Liver (tissue), 9 donors: ENCODE results near the gene NYAP2. TPM values are rescaled to one million over a fixed set of nuclear protein-coding genes. Genes with fewer than 3 reads are reported as not detected.

Experiments
- DNase-seq: peaks from one replicate; pipeline ENCODE4 v3.0.0-alpha.2; 2017; ENCODE audit warnings: low spot score
- H3K27ac ChIP-seq, 2 donors: one replicate each; pipeline ENCODE4 v1.7.0; 2013; ENCODE audit warnings: inconsistent platforms in 2 of 2, low read length in 2 of 2, control low read depth in 1 of 2, low read depth in 1 of 2, mild to moderate bottlenecking in 1 of 2
- H3K27me3 ChIP-seq, 4 donors: one replicate each; pipeline versions ENCODE4 v1.6.1 to v1.7.0; 2013; ENCODE audit warnings: low read length in 3 of 4, inconsistent platforms in 1 of 4, mild to moderate bottlenecking in 1 of 4, moderate library complexity in 1 of 4; ENCODE audit not compliant: control insufficient read depth in 4 of 4, insufficient read depth in 4 of 4
- H3K36me3 ChIP-seq, 4 donors: one replicate each; pipeline versions ENCODE4 v1.6.1 to v1.7.0; 2013; ENCODE audit warnings: low read length in 3 of 4, mild to moderate bottlenecking in 3 of 4, low read depth in 1 of 4, moderate library complexity in 1 of 4; ENCODE audit not compliant: control insufficient read depth in 4 of 4, insufficient read depth in 3 of 4
- H3K4me1 ChIP-seq, 4 donors: one replicate each; pipeline versions ENCODE4 v1.6.1 to v1.7.0; 2013; ENCODE audit warnings: low read length in 3 of 4, mild to moderate bottlenecking in 3 of 4, moderate library complexity in 1 of 4; ENCODE audit not compliant: control insufficient read depth in 4 of 4, insufficient read depth in 4 of 4
- H3K4me3 ChIP-seq, 3 donors: one replicate each; pipeline versions ENCODE4 v1.6.1 to v1.7.0; 2013; ENCODE audit warnings: low read length in 3 of 3, control low read depth in 1 of 3, low read depth in 1 of 3, mild to moderate bottlenecking in 1 of 3
- H3K9ac ChIP-seq, 2 donors: one replicate each; pipeline ENCODE4 v1.7.0; 2013; ENCODE audit warnings: low read length in 2 of 2, mild to moderate bottlenecking in 2 of 2, moderate library complexity in 2 of 2, control low read depth in 1 of 2, low read depth in 1 of 2
- H3K9me3 ChIP-seq, 4 donors: one replicate each; pipeline versions ENCODE4 v1.6.1 to v1.7.0; 2013; ENCODE audit warnings: low read length in 3 of 4; ENCODE audit not compliant: control insufficient read depth in 4 of 4
- CTCF ChIP-seq: fragments of 150-350 bp; IDR thresholded peaks from 2 replicates; pipeline ENCODE4 v1.5.1; 2017; ENCODE audit warnings: improper control_type of control experiment, low read depth, low read length; ENCODE audit not compliant: missing input control
- EGR1 ChIP-seq, 2 donors: IDR thresholded peaks; 2 replicates each; pipeline ENCODE4 v1.6.1; 2016 to 2018; ENCODE audit warnings: antibody characterized with exemption in 2 of 2, low read depth in 2 of 2
- FOXA1 ChIP-seq: IDR thresholded peaks from 2 replicates; pipeline ENCODE4 v1.6.1; 2016; ENCODE audit warnings: antibody characterized with exemption
- FOXA2 ChIP-seq: IDR thresholded peaks from 2 replicates; pipeline ENCODE4 v1.6.1; 2016; ENCODE audit warnings: antibody characterized with exemption
- GABPA ChIP-seq, 2 donors: IDR thresholded peaks in 1 of 2; conservative IDR thresholded peaks in 1 of 2; 2 replicates each; pipeline ENCODE4 v1.6.1; 2016; ENCODE audit warnings: antibody characterized with exemption in 2 of 2, mild to moderate bottlenecking in 1 of 2, moderate library complexity in 1 of 2
- HNF4A ChIP-seq, 2 donors: conservative IDR thresholded peaks; 2 replicates each; pipeline ENCODE4 v1.6.1; 2016; ENCODE audit warnings: antibody characterized with exemption in 2 of 2, mild to moderate bottlenecking in 2 of 2
- HNF4G ChIP-seq: IDR thresholded peaks from 2 replicates; pipeline ENCODE4 v1.6.1; 2016; ENCODE audit warnings: antibody characterized with exemption
- JUND ChIP-seq, 2 donors: IDR thresholded peaks; 2 replicates each; pipeline ENCODE4 v1.6.1; 2016; ENCODE audit warnings: antibody characterized with exemption in 2 of 2
- MAX ChIP-seq: IDR thresholded peaks from 2 replicates; pipeline ENCODE4 v1.6.1; 2016; ENCODE audit warnings: antibody characterized with exemption
- NR2F2 ChIP-seq: IDR thresholded peaks from 2 replicates; pipeline ENCODE4 v1.6.1; 2016; ENCODE audit warnings: antibody characterized with exemption
- RAD21 ChIP-seq, 2 donors: IDR thresholded peaks; 2 replicates each; pipeline ENCODE4 v1.6.1; 2016; ENCODE audit warnings: antibody characterized with exemption in 2 of 2, mild to moderate bottlenecking in 2 of 2
- RXRA ChIP-seq, 2 donors: IDR thresholded peaks; 2 replicates each; pipeline ENCODE4 v1.6.1; 2017 to 2018; ENCODE audit warnings: antibody characterized with exemption in 2 of 2, mild to moderate bottlenecking in 1 of 2
- SP1 ChIP-seq: IDR thresholded peaks from 2 replicates; pipeline ENCODE4 v1.6.1; 2018; ENCODE audit warnings: antibody characterized with exemption, mild to moderate bottlenecking
- TAF1 ChIP-seq: conservative IDR thresholded peaks from 2 replicates; pipeline ENCODE4 v1.6.1; 2016; ENCODE audit warnings: antibody characterized with exemption, mild to moderate bottlenecking
- YY1 ChIP-seq: IDR thresholded peaks from 2 replicates; pipeline ENCODE4 v1.6.1; 2016; ENCODE audit warnings: antibody characterized with exemption, mild to moderate bottlenecking
- polyA plus RNA-seq, 2 donors: library from polyadenylated mRNA; stranded (reverse) in 1 of 2; unstranded in 1 of 2; fragments of 200-250 nt in 1 of 2; fragments of >200 nt in 1 of 2; fragmentation: Nextera tagmentation in 1 of 2; extraction: Ambion mirVana in 1 of 2; gene quantifications; one replicate each; pipeline versions ENCODE4 v1.2.1 to v1.2.3, GENCODE V29; 2013 to 2015
- total RNA-seq, 2 donors: library from RNA; depleted of rRNA; stranded (reverse); fragments of >200 nt; gene quantifications; one replicate each; pipeline ENCODE4 v1.2.3, GENCODE V29; 2014
- TF ChIP-seq, protein P1 (sequence below): IDR thresholded peaks from 2 replicates; pipeline ENCODE4 v1.6.1; 2016; ENCODE audit warnings: antibody characterized with exemption, mild to moderate bottlenecking
- TF ChIP-seq, protein P2 (sequence below): IDR thresholded peaks from 2 replicates; pipeline ENCODE4 v1.6.1; 2016; ENCODE audit warnings: antibody characterized with exemption
- TF ChIP-seq, protein P3 (sequence below): IDR thresholded peaks from 2 replicates; pipeline ENCODE4 v1.6.1; 2016; ENCODE audit warnings: antibody characterized with exemption
- donor health status: healthy.
- donor health status: healthy.
- donor health status: healthy.
- donor health status: healthy.
- donor health status: healthy.

The NYAP2 gene
- total and polyA plus RNA-seq, 4 donors, result not detected

GRCh38 chr2:225462945-225463344, 63.4 kb downstream of the NYAP2 start:
- no peak for DNase-seq
- no peak overlapping the region for H3K27ac ChIP-seq
- no peaks in the 10 kb centered on the region for H3K36me3 ChIP-seq
- peaks cover 0 to 3% (median 0%) of the 10 kb centered on the region in 4 donors for H3K27me3 ChIP-seq
- H3K9ac ChIP-seq, result no peak overlapping the region
- H3K4me3 ChIP-seq, result no peak overlapping the region
- TF ChIP-seq FOXA1, result no peak
- no peak for TF ChIP-seq NR2F2
- TF ChIP-seq TAF1, result no peak
- TF ChIP-seq RXRA (IDR thresholded peaks at IDR 0.05), result no peak
- TF ChIP-seq, protein P1, sequence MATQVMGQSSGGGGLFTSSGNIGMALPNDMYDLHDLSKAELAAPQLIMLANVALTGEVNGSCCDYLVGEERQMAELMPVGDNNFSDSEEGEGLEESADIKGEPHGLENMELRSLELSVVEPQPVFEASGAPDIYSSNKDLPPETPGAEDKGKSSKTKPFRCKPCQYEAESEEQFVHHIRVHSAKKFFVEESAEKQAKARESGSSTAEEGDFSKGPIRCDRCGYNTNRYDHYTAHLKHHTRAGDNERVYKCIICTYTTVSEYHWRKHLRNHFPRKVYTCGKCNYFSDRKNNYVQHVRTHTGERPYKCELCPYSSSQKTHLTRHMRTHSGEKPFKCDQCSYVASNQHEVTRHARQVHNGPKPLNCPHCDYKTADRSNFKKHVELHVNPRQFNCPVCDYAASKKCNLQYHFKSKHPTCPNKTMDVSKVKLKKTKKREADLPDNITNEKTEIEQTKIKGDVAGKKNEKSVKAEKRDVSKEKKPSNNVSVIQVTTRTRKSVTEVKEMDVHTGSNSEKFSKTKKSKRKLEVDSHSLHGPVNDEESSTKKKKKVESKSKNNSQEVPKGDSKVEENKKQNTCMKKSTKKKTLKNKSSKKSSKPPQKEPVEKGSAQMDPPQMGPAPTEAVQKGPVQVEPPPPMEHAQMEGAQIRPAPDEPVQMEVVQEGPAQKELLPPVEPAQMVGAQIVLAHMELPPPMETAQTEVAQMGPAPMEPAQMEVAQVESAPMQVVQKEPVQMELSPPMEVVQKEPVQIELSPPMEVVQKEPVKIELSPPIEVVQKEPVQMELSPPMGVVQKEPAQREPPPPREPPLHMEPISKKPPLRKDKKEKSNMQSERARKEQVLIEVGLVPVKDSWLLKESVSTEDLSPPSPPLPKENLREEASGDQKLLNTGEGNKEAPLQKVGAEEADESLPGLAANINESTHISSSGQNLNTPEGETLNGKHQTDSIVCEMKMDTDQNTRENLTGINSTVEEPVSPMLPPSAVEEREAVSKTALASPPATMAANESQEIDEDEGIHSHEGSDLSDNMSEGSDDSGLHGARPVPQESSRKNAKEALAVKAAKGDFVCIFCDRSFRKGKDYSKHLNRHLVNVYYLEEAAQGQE, result no peak
- TF ChIP-seq SP1, result no peak
- TF ChIP-seq, protein P2, sequence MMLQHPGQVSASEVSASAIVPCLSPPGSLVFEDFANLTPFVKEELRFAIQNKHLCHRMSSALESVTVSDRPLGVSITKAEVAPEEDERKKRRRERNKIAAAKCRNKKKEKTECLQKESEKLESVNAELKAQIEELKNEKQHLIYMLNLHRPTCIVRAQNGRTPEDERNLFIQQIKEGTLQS, result no peak
- TF ChIP-seq GABPA (IDR thresholded peaks at IDR 0.05 in 1 of 2, conservative IDR thresholded peaks at IDR 0.05 in 1 of 2), result no peak
- no peak for TF ChIP-seq JUND (IDR thresholded peaks at IDR 0.05)
- TF ChIP-seq HNF4A (conservative IDR thresholded peaks at IDR 0.05), result no peak
- no peak for TF ChIP-seq FOXA2
- TF ChIP-seq, protein P3, sequence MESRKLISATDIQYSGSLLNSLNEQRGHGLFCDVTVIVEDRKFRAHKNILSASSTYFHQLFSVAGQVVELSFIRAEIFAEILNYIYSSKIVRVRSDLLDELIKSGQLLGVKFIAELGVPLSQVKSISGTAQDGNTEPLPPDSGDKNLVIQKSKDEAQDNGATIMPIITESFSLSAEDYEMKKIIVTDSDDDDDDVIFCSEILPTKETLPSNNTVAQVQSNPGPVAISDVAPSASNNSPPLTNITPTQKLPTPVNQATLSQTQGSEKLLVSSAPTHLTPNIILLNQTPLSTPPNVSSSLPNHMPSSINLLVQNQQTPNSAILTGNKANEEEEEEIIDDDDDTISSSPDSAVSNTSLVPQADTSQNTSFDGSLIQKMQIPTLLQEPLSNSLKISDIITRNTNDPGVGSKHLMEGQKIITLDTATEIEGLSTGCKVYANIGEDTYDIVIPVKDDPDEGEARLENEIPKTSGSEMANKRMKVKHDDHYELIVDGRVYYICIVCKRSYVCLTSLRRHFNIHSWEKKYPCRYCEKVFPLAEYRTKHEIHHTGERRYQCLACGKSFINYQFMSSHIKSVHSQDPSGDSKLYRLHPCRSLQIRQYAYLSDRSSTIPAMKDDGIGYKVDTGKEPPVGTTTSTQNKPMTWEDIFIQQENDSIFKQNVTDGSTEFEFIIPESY, result no peak
- no peak for TF ChIP-seq EGR1 (IDR thresholded peaks at IDR 0.05; ENCODE audit: low read depth in 2 of 2)
- no peak for TF ChIP-seq YY1
- no peak for TF ChIP-seq RAD21 (IDR thresholded peaks at IDR 0.05)
- TF ChIP-seq MAX, result no peak
- no peak for TF ChIP-seq HNF4G
- TF ChIP-seq CTCF, result no peak
- H3K4me1 ChIP-seq, result peaks cover 0 to 11% (median 3%) of the 10 kb centered on the region in 4 donors
- no peaks in the 10 kb centered on the region for H3K9me3 ChIP-seq
